ENCODE results near the gene NCS1.

DNA sequence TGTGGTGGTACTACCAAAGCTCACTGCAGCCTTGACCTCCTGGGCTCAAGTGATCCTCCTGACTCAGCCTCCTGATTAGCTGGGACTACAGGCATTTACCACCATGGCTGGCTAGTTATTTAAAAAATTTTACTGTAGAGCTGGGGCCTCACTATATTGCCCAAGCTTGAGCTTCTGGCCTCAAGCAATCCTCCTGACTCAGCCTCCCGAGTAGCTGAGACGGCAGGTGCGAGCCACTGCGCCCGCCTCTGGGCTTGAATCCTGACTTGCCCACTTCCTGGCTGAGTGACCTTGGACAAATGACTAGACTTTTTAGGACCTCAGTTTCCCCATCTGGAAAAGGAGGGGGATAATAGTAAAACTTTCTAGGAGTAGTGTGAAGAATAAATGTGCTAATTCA lies 32.1 kb downstream of the NCS1 start:
- TF ChIP-seq ATF2 (tag by site-specific recombination; IDR thresholded peaks at IDR 0.05; ENCODE audit: low read depth) (no peak), HOXD13 (CRISPR knock-in tag; IDR thresholded peaks at IDR 0.05; ENCODE audit: borderline replicate concordance) (no peak), ZNF529 (tag by site-specific recombination; IDR thresholded peaks at IDR 0.05; ENCODE audit: insufficient replicate concordance) (no peak), ZFP37 (tag by site-specific recombination; IDR thresholded peaks at IDR 0.05) (no peak), CTCF (tag by site-specific recombination; IDR thresholded peaks at IDR 0.05) (no peak), ZNF140 (tag by site-specific recombination; IDR thresholded peaks at IDR 0.05) (no peak), REST (tag by site-specific recombination; IDR thresholded peaks at IDR 0.05) (no peak), ZNF114 (tag by site-specific recombination; IDR thresholded peaks at IDR 0.05) (no peak), ZNF561 (tag by site-specific recombination; IDR thresholded peaks at IDR 0.05; ENCODE audit: borderline replicate concordance) (no peak), ZNF121 (tag by site-specific recombination; IDR thresholded peaks at IDR 0.05) (no peak), ZBTB21 (tag by site-specific recombination; IDR thresholded peaks at IDR 0.05) (no peak), ZNF843 (tag by site-specific recombination; IDR thresholded peaks at IDR 0.05) (no peak), ZNF639 (tag by site-specific recombination; IDR thresholded peaks at IDR 0.05) (no peak)
- TF ChIP-seq, protein P1, sequence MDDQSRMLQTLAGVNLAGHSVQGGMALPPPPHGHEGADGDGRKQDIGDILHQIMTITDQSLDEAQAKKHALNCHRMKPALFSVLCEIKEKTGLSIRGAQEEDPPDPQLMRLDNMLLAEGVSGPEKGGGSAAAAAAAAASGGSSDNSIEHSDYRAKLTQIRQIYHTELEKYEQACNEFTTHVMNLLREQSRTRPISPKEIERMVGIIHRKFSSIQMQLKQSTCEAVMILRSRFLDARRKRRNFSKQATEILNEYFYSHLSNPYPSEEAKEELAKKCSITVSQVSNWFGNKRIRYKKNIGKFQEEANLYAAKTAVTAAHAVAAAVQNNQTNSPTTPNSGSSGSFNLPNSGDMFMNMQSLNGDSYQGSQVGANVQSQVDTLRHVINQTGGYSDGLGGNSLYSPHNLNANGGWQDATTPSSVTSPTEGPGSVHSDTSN (CRISPR knock-in tag; IDR thresholded peaks at IDR 0.05), result no peak
